Measurements from ENCODE around the gene CCL16.
"Not testable (repeated sequence)": the region's sequence is repeated elsewhere in the genome, so short reads cannot be mapped to it uniquely, and the experiment has no call there.

The CCL16 gene

GRCh38 chr17:36001110-36001771, 19.9 kb upstream of the CCL16 start, which contains the start of gene CCL15:
Gene CCL15 (minus strand): TSS chr17:36001553. CDS start chr17:36001492, 61 bp downstream.
- FAIRE-seq (no peak), DNase-seq (ENCODE audit: insufficient read length, low spot score) (no peak)
- no peak for TF ChIP-seq CTCF (IDR thresholded peaks at IDR 0.05; ENCODE audit: insufficient read depth, missing control alignments)

- no peak for DNase-seq (ENCODE audit: insufficient read length, low spot score)
- FAIRE-seq, result no peak
- TF ChIP-seq CTCF (IDR thresholded peaks at IDR 0.05; ENCODE audit: insufficient read depth, missing control alignments), result no peak
Observed at GRCh38 chr17:36000732-36001109, 19.4 kb upstream of the CCL16 start.

GRCh38 chr17:35998756-35999155, 17.5 kb upstream of the CCL16 start:
- no peak for FAIRE-seq
- TF ChIP-seq CTCF (IDR thresholded peaks at IDR 0.05; ENCODE audit: insufficient read depth, missing control alignments), result no peak
- no peak for DNase-seq (ENCODE audit: insufficient read length, low spot score)

GRCh38 chr17:35998018-35998545, 16.8 kb upstream of the CCL16 start:
- no peak for FAIRE-seq
- no peak for DNase-seq (ENCODE audit: insufficient read length, low spot score)
- no peak for TF ChIP-seq CTCF (IDR thresholded peaks at IDR 0.05; ENCODE audit: insufficient read depth, missing control alignments)

GRCh38 chr17:35995346-35995745, 14.0 kb upstream of the CCL16 start:
- DNase-seq (ENCODE audit: insufficient read length, low spot score); FAIRE-seq: not testable (repeated sequence)

- no peak for TF ChIP-seq CTCF (IDR thresholded peaks at IDR 0.05; ENCODE audit: insufficient read depth, missing control alignments)
- FAIRE-seq (no peak), DNase-seq (ENCODE audit: insufficient read length, low spot score) (no peak)
Observed at GRCh38 chr17:35991075-35991474, 9.8 kb upstream of the CCL16 start.

- no peak for TF ChIP-seq CTCF (IDR thresholded peaks at IDR 0.05; ENCODE audit: insufficient read depth, missing control alignments)
- no peak for FAIRE-seq
- DNase-seq (ENCODE audit: insufficient read length, low spot score), result no peak
Observed at GRCh38 chr17:35988164-35988563, 6.9 kb upstream of the CCL16 start.
